ENCODE measurements around the gene CHDH. TPM values are rescaled to one million over a fixed set of nuclear protein-coding genes. Genes with fewer than 3 reads are reported as not detected.

Gene CHDH
- total and polyA plus RNA-seq, 5 experiments from 2014 or later = 0.04 to 0.25 (median 0.25) TPM; not detected in 2

DNA sequence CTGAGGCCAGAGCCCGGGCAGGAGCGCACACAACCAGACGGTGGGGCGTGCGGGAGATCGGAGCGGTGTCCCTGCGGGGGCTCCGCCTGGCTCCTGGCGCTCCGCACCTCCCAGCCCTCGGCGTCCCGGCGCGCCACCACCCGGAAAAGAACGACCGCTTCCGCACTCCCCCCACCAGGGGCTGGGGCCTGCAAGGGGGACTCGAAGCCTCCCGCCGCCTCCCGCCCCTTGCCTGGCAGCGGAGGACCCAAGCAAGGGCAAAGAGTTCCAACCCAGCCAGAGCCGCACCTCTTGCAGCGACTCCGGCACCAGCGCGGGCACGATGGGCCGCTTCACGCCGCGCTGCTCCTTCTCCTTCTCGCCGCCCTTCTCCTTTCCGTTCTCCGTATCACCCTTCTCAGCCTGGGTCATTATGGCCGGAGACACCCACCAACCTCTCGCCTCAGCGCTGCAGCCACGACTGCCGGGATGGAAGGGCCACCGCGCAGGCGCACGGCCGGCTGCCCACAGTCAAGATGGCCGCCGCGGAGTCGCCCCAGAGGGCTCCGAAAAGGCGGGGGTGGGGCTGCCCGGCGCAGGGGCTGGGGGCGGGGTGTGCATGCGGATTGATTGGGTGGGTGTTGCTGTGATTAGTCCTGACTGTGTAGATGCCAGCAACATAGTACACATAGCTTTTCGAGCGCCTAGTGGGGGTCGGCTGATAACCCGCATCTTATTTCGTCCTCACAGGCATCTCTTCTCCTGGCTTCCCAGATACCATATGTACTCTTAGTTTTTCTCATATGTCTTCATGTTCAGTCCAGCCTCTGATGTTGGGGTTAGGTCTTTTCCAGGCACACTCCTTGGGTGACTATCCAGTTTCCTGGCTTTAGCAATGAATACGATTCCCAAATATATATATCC is 35.7 kb upstream of the CHDH start, which contains the start of gene ACTR8:
TSS of gene ACTR8 (minus strand) at position 462 of the 903 bp plus-strand sequence. CDS start at position 411, 51 bp downstream.
- DNase-seq = peak; percentile 76 to 93 (median 86)
- Mint-ChIP-seq H3K27ac (peak within 1 kb of the TSS; percentile 80 to 100 (median 98)), H3K9me3 (no peaks in the 10 kb centered on the region), H3K27me3 (no peaks in the 10 kb centered on the region), H3K4me1 (peaks cover 17 to 47% (median 37%) of the 10 kb centered on the region in 4 donors), H3K4me3 (peak within 1 kb of the TSS; percentile 92 to 100 (median 99)), H3K36me3 (peaks cover 4 to 54% (median 29%) of the 10 kb centered on the region in 3 donors)
- peak; percentile 87 to 89 for ATAC-seq
- POLR2A ChIA-PET = interaction anchor here (1.3 to 3.1 kb wide), 2 partner anchors 9 to 534 kb away, joined by 3 to 24 read pairs; partner anchors contain the start of genes DCP1A and SELENOK

- H3K4me1 Mint-ChIP-seq = peaks cover 16 to 44% (median 30%) of the 10 kb centered on the region in 4 donors
- no peak for ATAC-seq
- H3K27me3 Mint-ChIP-seq = no peaks in the 10 kb centered on the region
- peak overlapping the region; percentile 79 to 100 (median 96) for H3K27ac Mint-ChIP-seq
- no peak for DNase-seq
- H3K4me3 Mint-ChIP-seq = peak overlapping the region; percentile 92 to 100 (median 99)
- peaks cover 7 to 55% (median 29%) of the 10 kb centered on the region in 3 donors for H3K36me3 Mint-ChIP-seq
- H3K9me3 Mint-ChIP-seq = no peaks in the 10 kb centered on the region
- POLR2A ChIA-PET = interaction anchor here (0.6 to 3.1 kb wide), 4 partner anchors 11 to 1313 kb away, joined by 3 to 24 read pairs (median 4); partner anchors contain the start of gene SELENOK
Measured at GRCh38 chr3:53880396-53881345, 34.5 kb upstream of the CHDH start.

DNA sequence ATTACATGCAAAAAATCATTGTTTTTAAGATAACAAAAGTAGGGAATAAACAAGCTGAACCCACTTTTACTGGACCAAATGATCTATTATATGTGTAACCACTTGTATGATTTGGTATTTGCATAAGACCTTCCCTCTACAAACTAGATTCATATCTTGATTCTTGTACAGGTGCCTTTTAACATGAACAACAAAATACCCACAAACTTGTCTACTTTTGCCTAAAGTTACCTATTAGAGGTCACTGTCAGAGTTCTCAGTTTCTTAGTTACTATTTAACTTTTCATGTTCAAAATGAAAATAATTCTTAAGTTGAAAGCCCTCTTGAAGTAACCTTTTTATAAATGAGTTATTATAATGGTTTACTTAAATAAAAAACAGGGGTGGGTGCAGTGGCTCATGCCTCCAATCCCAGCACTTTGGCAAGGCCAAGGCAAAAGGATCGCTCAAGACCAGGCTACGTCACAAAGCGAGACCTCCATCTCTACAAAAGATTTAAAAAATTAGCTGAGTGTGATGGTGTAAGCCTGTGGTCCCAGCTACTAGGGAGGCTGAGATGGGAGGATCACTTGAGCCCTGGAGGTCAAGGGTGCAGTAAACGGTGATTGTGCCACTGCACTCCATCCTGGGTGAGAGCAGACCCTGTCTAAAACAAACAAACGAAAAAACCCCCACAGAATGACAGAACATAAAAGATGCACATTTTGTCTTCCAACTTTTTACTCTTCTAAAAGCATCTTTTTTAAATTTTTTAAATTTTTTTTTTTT is 19.7 kb upstream of the CHDH start:
- Mint-ChIP-seq H3K27me3 (no peaks in the 10 kb centered on the region), H3K9me3 (no peaks in the 10 kb centered on the region), H3K27ac (no peak overlapping the region), H3K36me3 (peaks cover 9 to 82% (median 26%) of the 10 kb centered on the region in 3 donors), H3K4me1 (peaks cover 1 to 15% (median 6%) of the 10 kb centered on the region in 4 donors), H3K4me3 (no peak overlapping the region)
- POLR2A ChIA-PET = no interaction called here
- no peak for DNase-seq
- ATAC-seq = no peak

GRCh38 chr3:53863145-53863544 is 16.9 kb upstream of the CHDH start:
- H3K4me1 Mint-ChIP-seq = peaks cover 0 to 8% (median 1%) of the 10 kb centered on the region in 4 donors
- no peaks in the 10 kb centered on the region for H3K9me3 Mint-ChIP-seq
- H3K27ac Mint-ChIP-seq = peak overlapping the region in 1 of 10 donors; percentile 3
- peaks cover 9 to 62% (median 14%) of the 10 kb centered on the region in 3 donors for H3K36me3 Mint-ChIP-seq
- ATAC-seq (no peak), DNase-seq (no peak)
- no peak overlapping the region for H3K4me3 Mint-ChIP-seq
- no peaks in the 10 kb centered on the region for H3K27me3 Mint-ChIP-seq
- POLR2A ChIA-PET = no interaction called here

DNA sequence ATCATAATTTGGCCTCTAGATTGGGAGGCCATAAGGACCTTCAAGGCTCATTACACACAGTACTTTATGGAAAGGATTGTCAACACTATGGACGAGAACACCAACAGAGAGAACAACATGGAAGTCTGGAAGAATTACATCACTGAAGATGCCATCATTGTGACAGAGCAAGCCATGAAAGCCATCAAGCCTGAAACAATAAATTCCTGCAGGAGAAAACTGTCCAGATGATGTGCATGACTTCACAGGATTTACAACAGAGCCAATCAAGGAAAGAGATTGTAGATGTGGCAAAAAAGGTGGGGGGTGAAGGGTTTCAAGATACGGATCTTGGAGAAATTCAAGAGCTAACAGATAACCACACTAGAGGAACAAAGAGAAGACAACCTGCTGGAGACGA is 16.0 kb upstream of the CHDH start:
- POLR2A ChIA-PET = no interaction called here
- no peak for ATAC-seq
- peaks cover 9 to 53% (median 11%) of the 10 kb centered on the region in 3 donors for H3K36me3 Mint-ChIP-seq
- no peak for DNase-seq
- no peaks in the 10 kb centered on the region for H3K9me3 Mint-ChIP-seq
- no peak overlapping the region for H3K4me3 Mint-ChIP-seq
- peaks cover 0 to 6% (median under 1%) of the 10 kb centered on the region in 4 donors for H3K4me1 Mint-ChIP-seq
- no peaks in the 10 kb centered on the region for H3K27me3 Mint-ChIP-seq
- peak overlapping the region in 3 of 10 donors; percentile 2 to 66 (median 49) for H3K27ac Mint-ChIP-seq

- no peak overlapping the region for H3K4me3 Mint-ChIP-seq
Measured at GRCh38 chr3:53860196-53860595, 14.0 kb upstream of the CHDH start.

DNA sequence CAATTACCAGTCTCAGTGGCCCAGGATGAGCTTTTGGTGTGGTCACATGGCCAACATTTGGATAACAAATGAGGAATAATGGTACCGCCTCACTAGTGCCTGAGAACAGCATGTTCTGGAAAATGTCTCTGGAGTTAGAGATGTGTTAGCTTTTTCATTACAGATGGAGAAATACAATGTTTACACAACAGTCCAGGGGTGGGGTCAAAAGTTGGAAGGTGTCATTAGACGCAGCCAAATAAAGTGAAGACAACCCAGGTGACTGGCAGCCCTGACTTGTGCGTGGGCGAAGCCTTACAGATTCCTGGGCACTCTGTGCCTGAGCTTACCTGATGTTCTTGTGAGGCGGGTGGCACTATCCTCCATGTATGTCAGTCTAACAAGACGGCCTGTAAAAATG is 13.0 kb upstream of the CHDH start:
- DNase-seq (no peak), ATAC-seq (no peak)
- peak overlapping the region in 2 of 10 donors; percentile 39 to 40 for H3K27ac Mint-ChIP-seq
- peaks cover 0 to 3% (median 1%) of the 10 kb centered on the region in 4 donors for H3K4me1 Mint-ChIP-seq
- peaks cover 5 to 31% (median 8%) of the 10 kb centered on the region in 3 donors for H3K36me3 Mint-ChIP-seq
- no peaks in the 10 kb centered on the region for H3K27me3 Mint-ChIP-seq
- H3K9me3 Mint-ChIP-seq = no peaks in the 10 kb centered on the region
- POLR2A ChIA-PET = no interaction called here
- no peak overlapping the region for H3K4me3 Mint-ChIP-seq

More at GRCh38 chr3:53860196-53860595, 14.0 kb upstream of the CHDH start:
- peaks cover 9 to 39% (median 11%) of the 10 kb centered on the region in 3 donors for H3K36me3 Mint-ChIP-seq
- H3K4me1 Mint-ChIP-seq = peaks cover 0 to 6% (median 2%) of the 10 kb centered on the region in 4 donors
- DNase-seq = no peak
- H3K27ac Mint-ChIP-seq = no peak overlapping the region
- ATAC-seq = no peak
- POLR2A ChIA-PET = no interaction called here
- H3K27me3 Mint-ChIP-seq = no peaks in the 10 kb centered on the region
- H3K9me3 Mint-ChIP-seq = no peaks in the 10 kb centered on the region

DNA sequence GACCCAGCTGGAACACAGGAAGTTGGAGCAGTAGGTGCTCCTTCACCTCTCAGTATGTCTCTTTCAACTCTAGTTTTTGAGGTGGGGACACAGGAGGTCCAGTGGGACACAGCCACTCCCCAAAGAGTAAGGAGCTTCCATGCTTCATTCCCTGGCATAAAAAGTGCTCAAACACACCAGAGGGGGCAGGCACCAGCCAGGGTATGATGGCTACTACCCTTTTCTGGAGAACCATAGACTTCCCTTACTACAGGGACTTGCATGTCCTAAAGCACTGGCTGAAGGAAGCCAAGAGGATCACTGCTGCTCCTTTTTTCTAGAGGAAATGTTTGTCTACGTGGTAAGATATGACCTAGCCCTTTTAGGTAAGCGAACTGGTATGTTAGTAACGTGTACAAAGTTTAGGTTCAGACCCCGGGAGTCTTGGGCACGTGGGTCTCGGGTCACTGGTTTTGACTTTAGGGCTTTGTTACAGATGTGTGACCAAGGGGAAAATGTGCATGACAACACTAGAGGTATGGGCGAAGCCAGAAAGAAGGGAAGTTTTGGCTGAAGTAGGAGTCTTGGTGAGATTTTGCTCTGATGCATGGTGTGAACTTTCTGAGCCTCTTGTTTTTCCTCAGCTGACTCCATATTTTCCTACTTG is 12.0 kb upstream of the CHDH start:
- Mint-ChIP-seq H3K27ac (peak overlapping the region in 1 of 10 donors; percentile 28), H3K4me1 (peaks cover 0 to 3% (median 1%) of the 10 kb centered on the region in 4 donors), H3K36me3 (peaks cover 5 to 24% (median 6%) of the 10 kb centered on the region in 3 donors), H3K9me3 (no peaks in the 10 kb centered on the region), H3K4me3 (no peak overlapping the region), H3K27me3 (peaks cover 0 to 4% (median 0%) of the 10 kb centered on the region in 5 donors)
- POLR2A ChIA-PET = no interaction called here
- ATAC-seq = no peak
- no peak for DNase-seq

DNA sequence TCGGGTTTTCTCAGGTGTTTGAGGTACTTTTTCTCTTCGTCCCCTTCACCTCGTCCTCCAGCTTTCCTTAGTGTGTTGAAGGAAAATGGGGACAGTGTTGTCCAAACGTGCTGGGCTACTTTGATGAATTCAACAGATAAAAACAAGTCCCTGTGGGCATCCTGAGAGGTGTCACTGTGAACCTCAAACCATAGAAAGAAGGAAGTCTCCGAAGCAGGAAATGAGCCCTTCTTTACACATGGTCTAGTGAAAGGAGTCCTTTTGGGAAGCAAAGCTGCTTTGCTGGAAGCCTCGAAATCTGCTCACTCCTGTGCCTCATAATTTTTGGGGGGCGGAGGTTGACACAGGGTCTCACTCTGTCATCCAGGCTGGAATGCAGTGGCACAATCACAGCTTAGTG is 10.7 kb upstream of the CHDH start:
- no peak for ATAC-seq
- POLR2A ChIA-PET = no interaction called here
- Mint-ChIP-seq H3K4me3 (no peak overlapping the region), H3K27ac (no peak overlapping the region), H3K27me3 (peaks cover 0 to 5% (median 0%) of the 10 kb centered on the region in 5 donors), H3K4me1 (peaks cover 0 to 3% (median 0%) of the 10 kb centered on the region in 4 donors), H3K36me3 (peaks cover under 1 to 13% (median 6%) of the 10 kb centered on the region in 3 donors), H3K9me3 (no peaks in the 10 kb centered on the region)
- no peak for DNase-seq

- Mint-ChIP-seq H3K9me3 (no peaks in the 10 kb centered on the region), H3K4me3 (no peak overlapping the region), H3K27me3 (peaks cover 22 to 51% (median 27%) of the 10 kb centered on the region in 5 donors), H3K27ac (no peak overlapping the region), H3K36me3 (no peaks in the 10 kb centered on the region), H3K4me1 (peaks cover 0 to 7% (median 5%) of the 10 kb centered on the region in 4 donors)
- POLR2A ChIA-PET = no interaction called here
- no peak for ATAC-seq
- DNase-seq = no peak
Measured at GRCh38 chr3:53850895-53851294, 4.7 kb upstream of the CHDH start.

DNA sequence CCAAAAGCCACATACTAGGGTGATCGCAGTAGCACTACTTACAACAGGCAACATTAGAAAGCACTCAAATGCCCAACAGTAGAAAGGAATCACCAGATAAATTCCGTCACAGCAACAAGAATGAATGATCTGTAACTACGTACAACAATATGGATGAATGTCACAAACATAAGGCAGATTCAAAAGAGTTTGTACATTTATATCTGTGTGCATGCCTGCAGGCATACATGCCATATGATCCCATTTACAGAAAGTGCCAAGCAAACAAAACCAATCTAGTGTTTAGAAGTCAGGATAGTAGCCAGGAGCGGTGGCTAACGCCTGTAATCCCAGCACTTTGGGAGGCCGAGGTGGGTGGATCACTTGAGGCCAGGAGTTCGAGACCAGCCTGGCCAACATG is 3.7 kb upstream of the CHDH start:
- Mint-ChIP-seq H3K4me3 (no peak overlapping the region), H3K36me3 (no peaks in the 10 kb centered on the region), H3K27ac (no peak overlapping the region), H3K27me3 (peaks cover 22 to 58% (median 31%) of the 10 kb centered on the region in 5 donors), H3K4me1 (peaks cover 0 to 10% (median 7%) of the 10 kb centered on the region in 4 donors), H3K9me3 (no peaks in the 10 kb centered on the region)
- ATAC-seq (no peak), DNase-seq (no peak)
- POLR2A ChIA-PET = no interaction called here
